ENCODE measurements around the gene S1PR5.
A peak's percentile ranks its signal among the peaks of the same experiment; 100 is the strongest.

S1PR5 gene

DNA sequence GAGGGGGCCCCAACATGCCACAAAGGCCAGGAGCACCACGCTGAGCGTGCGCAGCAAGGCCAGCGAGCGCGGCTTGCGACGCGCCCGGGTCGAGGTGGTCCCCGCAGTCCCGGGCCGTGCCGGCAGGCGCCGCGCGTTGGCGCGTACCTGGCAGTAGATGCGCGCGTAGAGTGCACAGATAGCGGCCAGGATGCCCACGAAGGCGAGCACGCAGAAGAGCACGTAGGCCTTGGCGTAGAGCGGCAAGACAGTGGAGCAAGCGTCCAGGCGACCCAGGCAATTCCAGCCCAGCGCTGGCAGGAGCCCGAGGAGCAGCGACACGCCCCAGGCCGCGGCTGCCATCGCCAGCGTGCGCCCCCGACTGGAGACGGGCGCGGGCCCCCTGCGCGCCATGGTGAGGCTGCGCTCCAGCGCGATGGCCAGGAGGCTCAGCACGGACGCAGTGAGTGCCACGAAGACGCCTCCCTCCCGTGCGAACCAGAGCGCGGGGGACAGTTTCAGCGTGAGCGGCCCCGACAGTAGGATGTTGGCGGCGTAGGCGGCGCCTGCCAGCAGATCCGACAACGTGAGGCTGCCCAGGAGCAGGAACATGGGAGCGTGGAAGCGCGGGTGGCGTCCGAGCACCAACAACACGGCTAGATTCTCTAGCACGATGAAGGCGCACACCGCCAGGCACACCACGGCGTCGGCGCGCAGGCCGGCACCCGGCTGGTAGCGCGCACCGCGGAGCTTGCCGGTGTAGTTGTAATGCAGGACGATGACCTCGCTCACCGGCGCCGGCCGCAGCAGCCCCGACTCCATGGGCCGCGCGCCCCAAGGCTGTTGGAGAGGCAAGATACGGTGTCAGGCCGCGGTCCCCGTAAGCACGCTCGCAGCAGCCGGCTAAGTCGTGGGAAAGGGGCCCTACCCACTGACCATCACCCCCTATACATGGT lies 2.8 kb downstream of the S1PR5 start:
- DNase-seq (ENCODE audit: low read depth in 2 of 2) = no peak

DNA sequence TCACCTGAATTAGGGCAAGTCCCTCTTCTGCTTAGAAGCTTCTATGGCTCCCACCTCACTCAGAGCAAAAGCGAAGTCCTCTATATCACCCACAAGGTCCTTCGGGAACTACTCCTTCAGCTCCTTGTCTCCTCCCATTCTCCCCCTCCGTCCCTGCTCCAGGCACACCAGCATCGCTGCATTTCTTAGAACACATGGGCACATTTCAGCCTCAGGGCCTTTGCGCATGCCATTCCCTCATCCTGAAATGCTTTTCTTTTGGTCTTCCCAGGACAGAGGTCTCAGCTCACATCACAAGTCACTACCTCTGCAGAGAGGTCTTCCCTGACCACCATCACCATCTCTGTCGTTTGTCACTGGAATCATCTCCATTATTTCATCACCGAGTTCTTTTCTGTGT lies 4.0 kb downstream of the S1PR5 start:
- DNase-seq (ENCODE audit: low read depth in 2 of 2) = no peak

DNA sequence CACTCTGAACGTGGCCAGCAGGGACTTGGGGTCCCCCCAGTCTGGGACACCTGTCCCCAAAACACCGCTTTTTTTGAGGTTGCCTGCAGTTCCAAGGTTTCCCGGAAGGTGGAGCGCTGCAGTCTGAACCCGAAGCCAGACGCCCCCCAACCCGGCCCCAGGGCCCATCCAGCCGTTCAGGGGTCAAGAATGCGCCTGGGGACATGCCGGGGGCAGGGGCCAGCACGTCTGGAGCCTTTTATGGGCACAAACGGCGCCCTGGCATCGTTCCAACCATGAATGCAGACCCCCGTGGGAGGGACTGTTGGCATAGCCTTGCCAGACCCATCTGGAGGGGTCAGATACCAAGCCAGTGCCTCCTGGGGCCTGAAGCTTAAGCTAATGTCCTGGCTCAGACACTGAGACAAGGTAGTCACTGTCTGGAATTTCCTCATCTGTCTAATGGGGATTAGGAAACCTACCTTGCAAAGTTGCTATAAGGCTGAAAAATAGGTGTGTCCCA lies 6.9 kb downstream of the S1PR5 start:
- no peak for DNase-seq (ENCODE audit: low read depth in 2 of 2)

DNA sequence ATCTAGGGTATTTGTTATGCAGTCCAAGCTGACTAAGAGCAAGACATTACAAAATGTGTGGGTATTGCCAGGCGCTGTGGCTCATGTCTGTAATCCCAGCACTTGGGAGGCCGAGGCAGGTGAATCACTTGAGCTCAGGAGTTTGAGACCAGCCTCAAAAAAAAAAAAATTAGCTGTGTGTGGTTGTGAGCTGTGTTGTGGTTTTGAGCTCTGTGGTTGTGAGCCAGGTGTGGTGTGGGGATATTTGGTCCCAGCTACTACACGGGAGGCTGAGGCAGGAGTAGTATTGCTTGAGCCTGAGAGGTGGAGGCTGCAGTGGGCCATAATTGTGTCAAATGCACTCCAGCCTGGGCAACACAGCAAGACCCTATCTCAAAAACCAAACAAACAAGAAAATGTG lies 8.5 kb downstream of the S1PR5 start:
- no peak for DNase-seq (ENCODE audit: low read depth in 2 of 2)

DNA sequence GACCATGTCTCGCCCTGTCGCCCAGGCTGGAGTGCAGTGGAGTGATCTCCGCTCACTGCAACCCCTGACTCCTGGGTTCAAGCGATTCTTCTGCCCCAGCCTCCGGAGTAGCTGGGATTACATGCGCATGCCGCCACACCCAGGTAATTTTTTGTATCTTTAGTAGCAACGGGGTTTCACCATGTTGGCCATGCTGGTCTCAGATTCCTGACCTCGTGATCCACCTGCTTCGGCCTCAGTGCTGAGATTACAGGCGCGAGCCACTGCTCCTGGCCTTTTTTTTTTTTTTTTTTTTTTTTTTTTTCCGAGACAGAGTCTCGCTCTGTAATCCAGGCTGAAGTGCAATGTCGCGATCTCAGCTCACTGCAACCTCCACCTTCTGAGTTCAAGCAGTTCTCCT lies 9.2 kb downstream of the S1PR5 start:
- DNase-seq (ENCODE audit: low read depth in 2 of 2) = no peak

DNA sequence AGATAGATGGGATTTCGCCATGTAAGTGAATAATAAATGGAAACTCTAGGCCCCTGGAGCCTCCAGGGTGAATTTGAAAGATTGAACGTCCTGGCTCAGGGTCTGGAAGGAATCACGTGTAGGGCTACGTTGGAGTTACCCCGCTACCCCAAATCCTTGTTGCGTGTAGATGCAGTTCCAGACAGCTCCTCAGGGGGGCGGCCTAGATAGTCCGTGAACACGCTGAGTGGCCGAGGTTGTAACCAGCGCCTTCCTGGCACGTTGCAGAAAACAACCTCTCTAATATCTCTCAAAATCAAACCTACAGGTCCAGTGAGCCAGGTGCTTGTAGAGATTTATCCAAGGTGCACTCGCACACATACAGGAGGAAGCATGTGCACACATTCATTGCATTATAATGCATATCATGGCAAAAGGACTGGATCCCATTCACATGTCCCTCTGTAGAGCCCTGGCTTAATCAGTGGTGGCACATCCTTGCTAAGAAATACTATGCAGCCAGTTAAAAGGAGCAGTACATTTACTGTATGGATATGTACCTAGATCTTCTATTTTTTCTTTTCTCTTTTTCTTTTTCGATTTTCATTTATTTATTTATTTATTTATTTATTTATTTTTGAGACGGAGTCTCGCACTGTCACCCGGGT lies 11.5 kb downstream of the S1PR5 start:
- DNase-seq (ENCODE audit: low read depth in 2 of 2) = no peak

DNA sequence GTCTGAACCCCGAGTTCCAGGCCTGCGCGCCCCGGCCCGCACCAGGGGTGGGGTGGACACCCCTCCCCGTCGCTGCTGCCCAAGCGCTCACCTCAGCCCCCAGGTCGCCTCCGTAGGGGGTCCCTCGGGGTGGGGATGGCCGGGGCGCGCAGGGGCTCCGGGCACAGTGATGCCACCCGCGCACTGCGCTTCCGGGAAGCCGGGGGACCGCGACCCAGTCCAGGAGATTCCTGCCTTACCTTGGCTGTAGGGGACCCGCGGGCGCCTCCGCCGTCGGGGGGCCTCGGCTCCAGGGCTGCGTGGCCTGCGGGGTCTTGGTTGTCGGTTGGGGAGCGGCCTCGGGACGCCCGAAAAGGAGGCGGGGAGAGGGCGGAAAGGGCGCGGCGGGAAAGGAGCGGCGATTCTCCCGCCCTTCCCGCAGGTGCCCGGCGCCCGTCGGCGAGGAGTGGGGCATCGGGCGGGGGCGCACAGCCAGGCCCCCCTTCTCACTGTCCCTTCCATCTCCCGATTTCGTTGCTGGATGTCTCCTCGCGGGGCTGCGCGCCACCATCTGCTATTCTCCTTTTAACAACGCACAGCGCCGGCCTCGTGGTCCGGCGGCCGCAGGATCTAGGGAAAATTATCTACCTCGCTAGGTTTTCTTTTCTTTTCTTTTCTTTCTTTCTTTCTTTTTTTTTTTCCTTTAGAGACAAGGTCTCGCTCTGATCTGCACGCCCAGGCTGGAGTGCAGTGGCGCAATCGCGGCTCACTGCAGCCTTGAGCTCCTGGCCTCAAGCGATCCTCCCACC lies 14.1 kb downstream of the S1PR5 start, which contains the start of gene KEAP1:
Gene KEAP1, minus strand, starts transcription at position 355 of the 788 bp plus-strand sequence. CDS start 3,323 bp downstream, outside the sequence.
- no peak for DNase-seq (ENCODE audit: low read depth in 2 of 2)

DNA sequence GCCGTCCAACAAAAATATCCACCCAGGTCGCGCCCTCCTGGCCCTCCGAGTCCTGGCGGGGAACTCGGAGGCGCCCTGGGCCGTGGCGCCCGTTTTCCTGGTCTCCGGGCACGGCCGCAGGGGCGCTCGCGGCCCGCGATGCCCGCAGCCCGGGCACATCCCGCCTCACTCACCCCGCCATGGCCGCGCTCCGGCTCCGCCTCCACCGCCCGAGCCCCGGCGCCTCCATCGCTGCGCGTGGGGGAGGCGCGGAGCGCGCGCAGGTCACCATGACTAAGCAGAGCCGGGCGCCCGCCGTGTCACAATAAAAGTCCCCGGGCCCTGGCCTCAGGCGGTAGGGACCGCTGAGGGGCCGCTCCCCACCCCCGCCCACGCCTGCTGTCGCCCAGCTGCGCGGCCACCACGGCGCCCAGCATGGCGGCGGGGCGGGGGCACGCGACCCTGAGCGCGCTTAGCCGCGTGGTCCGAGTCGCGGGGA lies 14.7 kb downstream of the S1PR5 start:
- peak; percentile 72 to 73 for DNase-seq (ENCODE audit: low read depth in 2 of 2)

DNA sequence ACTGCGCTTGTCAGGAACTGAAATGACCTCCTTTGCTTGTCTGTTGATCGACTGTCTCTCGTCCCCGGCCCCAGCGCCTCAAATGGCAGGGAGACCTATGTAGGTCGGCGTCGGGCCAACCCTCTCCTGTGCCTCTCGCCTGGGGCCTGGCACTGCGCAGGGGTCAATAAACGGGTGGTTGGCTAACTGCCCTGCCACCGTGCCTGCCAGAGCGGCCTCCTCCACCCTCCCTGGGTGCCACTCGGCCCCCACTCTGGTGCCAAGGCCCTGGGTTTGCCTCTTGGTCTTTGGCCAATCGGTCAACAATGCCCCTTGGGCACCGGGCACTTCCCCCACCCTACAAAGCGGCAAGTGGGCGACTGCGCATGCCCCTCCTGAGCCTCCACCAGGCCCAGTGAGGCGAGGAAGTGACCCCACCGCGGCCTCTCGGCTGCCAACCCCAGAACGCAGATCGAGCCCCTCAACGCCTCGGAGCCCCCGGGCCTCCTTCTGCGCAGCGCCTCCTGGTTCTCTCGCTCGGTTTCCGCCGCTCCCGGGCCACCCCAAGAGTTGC lies 15.2 kb downstream of the S1PR5 start:
- no peak for DNase-seq (ENCODE audit: low read depth in 2 of 2)

DNA sequence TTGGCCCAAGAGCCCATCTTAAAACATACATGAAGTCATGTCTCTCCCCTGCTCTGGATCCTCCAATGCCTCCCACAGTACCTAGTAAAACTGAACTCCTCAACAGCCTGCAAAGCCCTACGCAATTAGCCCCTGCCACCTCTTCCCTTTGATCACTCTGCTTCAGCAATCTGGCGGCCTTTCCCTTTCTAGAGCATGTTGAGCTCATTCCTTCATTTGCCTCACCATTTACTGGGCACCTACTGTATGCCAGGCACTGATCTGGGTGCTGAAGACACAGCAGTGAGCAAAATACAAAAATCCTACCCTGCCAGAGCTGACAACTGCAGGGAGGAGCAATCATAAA lies 17.0 kb downstream of the S1PR5 start:
- DNase-seq (ENCODE audit: low read depth in 2 of 2) = no peak

DNA sequence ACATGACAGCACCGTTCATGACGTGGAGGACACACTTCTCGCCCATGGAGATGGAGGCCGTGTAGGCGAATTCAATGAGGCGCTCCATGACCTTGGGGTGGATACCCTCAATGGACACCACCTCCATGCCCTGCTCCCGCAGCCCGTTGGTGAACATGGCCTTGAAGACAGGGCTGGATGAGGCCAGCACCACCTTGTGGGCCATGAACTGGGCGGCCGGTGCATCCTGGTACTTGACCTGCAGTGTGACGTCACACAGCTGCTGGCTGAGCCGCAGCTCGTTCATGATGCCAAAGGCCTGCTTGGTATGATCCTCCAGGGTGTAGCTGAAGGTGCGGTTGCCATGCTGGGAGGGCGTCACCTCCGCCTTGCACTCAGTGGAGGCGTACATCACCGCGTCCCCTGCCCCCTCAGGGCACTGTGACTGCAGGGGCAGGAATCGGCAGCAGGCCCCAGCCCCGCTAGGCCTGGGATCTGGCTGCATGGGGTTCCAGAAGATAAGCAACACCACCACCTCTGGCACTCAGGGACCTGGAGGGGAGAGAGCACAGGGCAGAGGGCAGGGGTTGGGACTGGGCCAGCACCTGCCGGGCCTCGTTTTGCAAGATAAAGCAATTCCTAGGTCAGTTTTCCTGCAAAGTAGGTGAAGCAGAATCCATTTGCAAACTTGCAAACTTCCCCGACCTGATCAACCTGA lies 17.5 kb downstream of the S1PR5 start:
- no peak for DNase-seq (ENCODE audit: low read depth in 2 of 2)

DNA sequence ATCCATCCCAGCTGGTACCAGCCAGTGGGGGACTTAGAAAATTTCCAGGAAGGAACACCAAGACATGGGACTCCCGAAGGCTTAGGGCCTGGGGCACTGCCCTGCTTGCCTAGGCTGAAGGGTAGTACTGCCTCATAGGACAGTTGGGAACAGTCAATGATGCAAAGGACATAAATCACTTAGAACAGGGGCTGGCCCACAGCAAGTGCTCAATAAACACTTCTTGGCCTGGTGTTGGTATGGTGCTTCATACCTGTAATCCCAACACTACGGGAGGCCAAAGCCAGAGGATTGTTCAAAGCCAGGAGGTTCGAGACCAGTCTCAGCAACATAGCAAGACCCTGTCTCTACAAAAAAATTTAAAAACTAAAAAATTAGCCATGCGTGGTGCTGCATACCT lies 19.9 kb downstream of the S1PR5 start:
- no peak for DNase-seq (ENCODE audit: low read depth in 2 of 2)

DNA sequence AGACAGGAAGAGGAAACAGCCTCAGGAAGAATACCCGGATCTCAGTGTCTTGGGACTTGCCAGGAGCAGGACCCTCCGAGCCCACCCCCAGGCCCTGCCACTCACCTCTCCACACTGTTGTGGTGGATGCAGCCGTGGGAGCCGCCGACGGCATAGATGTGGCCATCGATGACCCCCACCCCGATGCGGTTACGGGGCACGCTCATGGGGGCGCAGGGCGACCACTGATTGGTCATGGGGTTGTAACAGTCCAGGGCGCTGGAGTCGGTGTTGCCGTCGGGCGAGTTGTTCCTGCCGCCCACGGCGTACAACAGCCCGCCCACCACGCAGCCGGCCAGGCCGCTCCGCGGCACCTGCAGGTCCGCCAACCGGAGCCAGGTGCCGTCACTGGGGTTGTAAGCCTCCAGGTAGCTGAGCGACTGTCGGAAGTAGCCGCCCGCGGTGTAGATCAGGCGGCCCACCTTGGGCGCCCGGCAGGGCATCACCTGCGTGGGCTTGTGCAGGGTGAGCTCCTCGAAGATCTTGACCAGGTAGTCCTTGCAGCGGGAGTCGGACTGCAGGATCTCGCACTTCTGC lies 25.7 kb downstream of the S1PR5 start:
- no peak for DNase-seq (ENCODE audit: low read depth in 2 of 2)

DNA sequence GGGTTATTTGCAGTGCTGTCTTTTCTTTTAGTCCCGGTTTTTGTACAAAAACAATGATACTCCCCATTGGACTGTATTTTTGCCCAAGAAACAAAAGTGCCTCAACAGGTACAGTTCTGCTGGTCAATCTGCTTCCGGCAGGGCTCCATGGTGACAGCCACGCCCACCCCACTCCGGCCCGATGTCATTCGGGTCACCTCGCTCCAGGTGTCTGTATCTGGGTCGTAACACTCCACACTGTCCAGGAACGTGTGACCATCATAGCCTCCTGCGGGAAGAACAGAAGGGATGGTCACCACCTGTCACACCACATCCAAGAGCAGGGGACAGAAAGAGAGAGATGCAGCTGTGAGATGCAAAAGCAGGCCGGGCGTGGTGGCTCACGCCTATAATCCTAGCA lies 30.7 kb downstream of the S1PR5 start:
- no peak for DNase-seq (ENCODE audit: low read depth in 2 of 2)

DNA sequence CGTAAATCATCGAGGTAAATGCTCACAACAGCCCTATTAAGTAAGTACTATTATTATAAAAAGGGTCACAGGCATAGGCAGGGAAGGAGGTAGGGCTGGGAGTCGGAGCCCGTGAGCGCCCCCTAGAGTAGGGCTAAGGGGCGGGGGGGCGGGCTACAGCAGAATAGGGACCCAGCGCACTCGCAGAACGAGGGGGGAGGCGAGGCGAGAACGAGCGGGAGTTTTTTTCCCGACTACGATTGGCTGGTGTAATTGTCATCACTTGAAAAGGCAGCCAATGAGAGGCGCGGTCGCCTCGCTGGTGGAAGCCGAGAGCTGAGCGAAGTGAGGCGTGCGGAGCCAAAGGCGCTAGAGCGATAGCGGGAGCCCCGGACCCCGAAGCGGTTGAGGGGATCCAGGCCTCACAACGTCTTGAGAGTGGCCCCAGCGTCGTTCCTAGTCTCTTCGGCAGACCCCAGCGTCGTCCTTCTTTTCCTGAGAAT lies 38.3 kb downstream of the S1PR5 start:
- DNase-seq (ENCODE audit: low read depth in 2 of 2) = peak; percentile 66 to 67

DNA sequence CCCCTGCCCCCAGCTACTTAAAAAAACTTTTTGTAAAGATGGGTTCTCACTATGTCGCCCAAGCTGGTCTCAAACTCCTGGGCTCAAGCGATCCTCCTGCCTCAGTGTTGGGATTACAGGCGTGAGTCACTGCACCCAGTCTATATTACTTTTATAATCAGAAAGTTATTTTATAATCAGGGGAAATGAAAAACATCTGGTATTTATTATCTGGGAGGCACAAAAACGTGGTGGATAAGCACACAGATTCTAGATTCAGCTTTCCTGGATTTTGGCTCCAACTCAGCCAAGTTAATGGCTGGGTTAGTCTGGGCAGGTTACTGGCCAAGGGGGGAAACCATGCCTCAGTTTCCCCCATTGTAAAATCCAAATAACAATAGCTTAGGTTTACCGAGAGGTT lies 38.8 kb downstream of the S1PR5 start:
- DNase-seq (ENCODE audit: low read depth in 2 of 2) = no peak

DNA sequence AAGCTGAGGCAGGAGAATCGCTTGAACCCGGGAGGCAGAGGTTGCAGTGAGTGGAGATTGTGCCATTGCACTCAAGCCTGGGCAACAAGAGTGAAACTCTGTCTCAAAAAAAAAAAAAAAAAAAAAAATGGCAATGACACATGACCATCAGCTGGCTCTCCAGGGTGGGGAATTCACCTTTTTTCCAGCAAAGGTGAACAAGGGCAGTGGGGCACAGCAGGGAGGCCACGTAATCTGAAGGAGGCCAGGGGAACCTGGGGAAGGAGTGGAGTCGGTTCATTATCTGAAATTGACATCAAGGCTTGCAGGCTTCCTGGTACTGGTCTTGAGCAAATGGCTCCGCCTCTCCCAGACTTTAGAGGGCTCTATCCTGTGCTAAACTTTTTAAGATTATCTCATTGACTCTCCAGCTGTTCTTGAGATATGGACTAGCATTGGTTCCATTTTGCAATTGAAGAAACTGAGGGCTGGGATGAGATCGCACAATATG lies 42.2 kb downstream of the S1PR5 start:
- DNase-seq (ENCODE audit: low read depth in 2 of 2) = no peak

DNA sequence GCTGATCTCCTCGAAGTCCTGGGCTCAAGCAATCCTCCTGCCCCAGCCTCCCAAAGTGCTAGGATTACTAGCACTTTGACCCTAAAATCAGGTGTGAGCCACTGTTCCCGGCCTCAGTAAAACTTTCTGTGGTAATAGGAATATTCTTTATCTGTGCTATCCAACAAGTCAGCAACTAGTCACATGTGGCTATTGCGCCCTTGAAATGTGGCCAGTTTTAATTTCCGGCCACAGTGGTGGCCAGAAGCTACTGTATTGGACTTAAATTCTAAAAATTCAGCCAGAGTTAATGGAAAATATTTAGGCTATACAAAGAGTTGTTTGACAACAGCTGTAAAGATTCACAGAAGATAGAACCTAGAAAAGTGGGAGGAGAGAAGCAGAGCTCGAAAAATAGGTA lies 44.1 kb downstream of the S1PR5 start:
- no peak for DNase-seq (ENCODE audit: low read depth in 2 of 2)

DNA sequence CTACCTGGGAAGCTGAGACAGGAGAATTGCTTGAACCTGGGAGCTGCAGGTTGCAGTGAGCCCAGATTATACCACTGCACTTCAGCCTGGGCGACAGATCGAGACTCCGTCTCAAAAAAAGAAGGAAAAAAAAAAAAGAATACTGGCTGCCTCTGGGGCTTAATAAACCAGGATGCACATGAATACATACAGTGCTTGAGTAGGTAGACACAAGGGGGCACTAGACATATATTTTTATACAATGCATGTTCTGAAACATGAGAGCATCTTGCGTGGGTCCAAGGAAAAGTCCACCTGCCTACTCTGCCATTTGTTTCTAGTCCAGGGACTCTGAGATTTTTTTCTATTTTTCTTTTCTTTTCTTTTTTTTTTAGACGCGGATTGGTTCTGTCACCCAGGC lies 45.3 kb downstream of the S1PR5 start:
- no peak for DNase-seq (ENCODE audit: low read depth in 2 of 2)

DNA sequence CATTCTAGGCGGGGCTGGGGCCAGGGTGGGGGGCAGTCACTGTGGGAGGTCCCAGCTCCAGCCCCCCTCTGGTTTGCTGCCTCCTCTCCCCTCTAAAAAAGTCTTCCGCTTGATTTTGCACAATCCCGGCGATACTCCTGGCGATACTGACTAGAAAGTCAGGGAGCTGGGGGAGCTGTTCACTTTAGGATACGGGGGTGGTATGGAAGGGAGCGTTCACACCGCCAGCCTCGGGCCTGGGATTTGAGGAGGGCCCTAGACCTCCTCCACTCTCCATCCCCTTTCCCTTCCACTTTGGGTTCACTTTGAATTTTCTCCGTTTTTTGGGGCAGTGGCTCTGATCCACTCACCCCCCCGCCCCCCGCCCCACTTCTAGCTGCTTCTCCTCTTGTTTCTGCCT lies 49.1 kb downstream of the S1PR5 start:
- DNase-seq (ENCODE audit: low read depth in 2 of 2) = no peak

Data from fibroblast of skin of left biceps (primary cell).